T-cell (primary cell): ENCODE measurements around the gene DYNC1H1. TPM values are rescaled to one million over a fixed set of nuclear protein-coding genes. Genes with fewer than 3 reads are reported as not detected.
"Not testable (repeated sequence)": the region's sequence is repeated elsewhere in the genome, so short reads cannot be mapped to it uniquely, and the experiment has no call there.

ENCODE experiments used
- ATAC-seq, 4 experiments: fragments of 200-7000 bp in 3 of 4; fragments of 150-1000 bp in 1 of 4; cut with Tn5 transposase; replicated peaks in 1 of 4; 1 replicate in 3 of 4; 2 replicates in 1 of 4; pipeline ENCODE4 v1.10.0; 2021; ENCODE audit warnings: moderate library complexity in 3 of 4, mild to moderate bottlenecking in 2 of 4, moderate number of reproducible peaks in 1 of 4
- CTCF ChIA-PET, 2 donors: fragments of 300-600 bp; sonication (Branson Sonifier 250); formaldehyde crosslinking; loops; one replicate each; lab custom pipeline; 2022; ENCODE audit warnings: antibody characterized with exemption in 2 of 2; lab: Charles Lee
- POLR2A ChIA-PET, 2 donors: fragments of 300-600 bp; sonication (Branson Sonifier 250); formaldehyde crosslinking; loops; one replicate each; lab custom pipeline; 2022; ENCODE audit warnings: antibody characterized with exemption in 2 of 2; lab: Charles Lee
- DNase-seq, 35 experiments: peaks; one replicate each; pipeline versions ENCODE4 v3.0.0 to v3.0.0-alpha.2; 2013 to 2023
- H3K27ac ChIP-seq: one replicate; pipeline ENCODE4 v1.5.1; 2013; ENCODE audit warnings: low read length
- H3K27me3 ChIP-seq, 2 experiments: replicated peaks in 1 of 2; 1 replicate in 1 of 2; 2 replicates in 1 of 2; pipeline versions ENCODE4 v1.6.1 to v1.7.0; 2013; ENCODE audit warnings: low read length in 1 of 2, mixed read lengths in 1 of 2; ENCODE audit not compliant: control insufficient read depth in 2 of 2, insufficient read depth in 2 of 2; ENCODE audit errors: extremely low read depth in 1 of 2
- H3K36me3 ChIP-seq, 2 donors: 1 replicate in 1 of 2; 2 replicates in 1 of 2; pipeline versions ENCODE4 v1.6.1 to v1.7.0; 2013; ENCODE audit warnings: low read length in 1 of 2; ENCODE audit not compliant: control insufficient read depth in 2 of 2, insufficient read depth in 1 of 2; ENCODE audit errors: extremely low read depth in 1 of 2
- H3K4me1 ChIP-seq, 2 experiments: 1 replicate in 1 of 2; 2 replicates in 1 of 2; pipeline versions ENCODE4 v1.6.1 to v1.7.0; 2013; ENCODE audit warnings: low read length in 2 of 2, mixed read lengths in 1 of 2; ENCODE audit not compliant: insufficient read depth in 2 of 2, control insufficient read depth in 1 of 2; ENCODE audit errors: extremely low read depth in 1 of 2
- H3K4me3 ChIP-seq, 2 donors: 1 replicate in 1 of 2; 2 replicates in 1 of 2; pipeline versions ENCODE4 v1.5.1 to v1.7.0; 2013; ENCODE audit warnings: mild to moderate bottlenecking in 2 of 2, low read length in 1 of 2, moderate library complexity in 1 of 2; ENCODE audit not compliant: control insufficient read depth in 1 of 2; ENCODE audit errors: extremely low read depth in 1 of 2
- H3K9me3 ChIP-seq: 2 replicates; pipeline ENCODE4 v1.7.0; 2013
- H3K27ac Mint-ChIP-seq, 2 donors: one replicate each; pipeline ENCODE4 v1.8.0; 2020 to 2021; ENCODE audit warnings: mild to moderate bottlenecking in 2 of 2, mixed read lengths in 2 of 2
- H3K27me3 Mint-ChIP-seq, 2 donors: one replicate each; pipeline ENCODE4 v1.8.0; 2021 to 2022; ENCODE audit warnings: mixed read lengths in 2 of 2
- H3K36me3 Mint-ChIP-seq: one replicate; pipeline ENCODE4 v1.8.0; 2021; ENCODE audit warnings: mixed read lengths
- H3K4me1 Mint-ChIP-seq, 3 donors: one replicate each; pipeline ENCODE4 v1.8.0; 2020 to 2022; ENCODE audit warnings: mixed read lengths in 3 of 3, mild to moderate bottlenecking in 1 of 3
- H3K4me3 Mint-ChIP-seq, 3 donors: one replicate each; pipeline ENCODE4 v1.8.0; 2020 to 2022; ENCODE audit warnings: mild to moderate bottlenecking in 3 of 3, mixed read lengths in 3 of 3, moderate library complexity in 3 of 3
- H3K9me3 Mint-ChIP-seq, 3 donors: one replicate each; pipeline ENCODE4 v1.8.0; 2020 to 2022; ENCODE audit warnings: mixed read lengths in 3 of 3
- WGBS: methylation state at CpG from one replicate; pipeline ENCODE4 v1.1.5; 2013; ENCODE audit warnings: missing lambda C conversion rate; ENCODE audit not compliant: insufficient coverage; 5-methylcytosine and 5-hydroxymethylcytosine counted together
- total RNA-seq, 35 experiments: library from RNA in 6 of 35; stranded (reverse) in 6 of 35; fragments of 120-200 nt in 1 of 35; gene quantifications; one replicate each; pipeline versions ENCODE4 v1.2.1 to v1.2.4 and lab custom pipeline; 2013 to 2026

DYNC1H1 gene
- total RNA-seq, 5 donors from 2014 or later (not counting 1 experiment from before 2014, with no cell fraction given), result 271 to 310 (median 279) TPM

DNA sequence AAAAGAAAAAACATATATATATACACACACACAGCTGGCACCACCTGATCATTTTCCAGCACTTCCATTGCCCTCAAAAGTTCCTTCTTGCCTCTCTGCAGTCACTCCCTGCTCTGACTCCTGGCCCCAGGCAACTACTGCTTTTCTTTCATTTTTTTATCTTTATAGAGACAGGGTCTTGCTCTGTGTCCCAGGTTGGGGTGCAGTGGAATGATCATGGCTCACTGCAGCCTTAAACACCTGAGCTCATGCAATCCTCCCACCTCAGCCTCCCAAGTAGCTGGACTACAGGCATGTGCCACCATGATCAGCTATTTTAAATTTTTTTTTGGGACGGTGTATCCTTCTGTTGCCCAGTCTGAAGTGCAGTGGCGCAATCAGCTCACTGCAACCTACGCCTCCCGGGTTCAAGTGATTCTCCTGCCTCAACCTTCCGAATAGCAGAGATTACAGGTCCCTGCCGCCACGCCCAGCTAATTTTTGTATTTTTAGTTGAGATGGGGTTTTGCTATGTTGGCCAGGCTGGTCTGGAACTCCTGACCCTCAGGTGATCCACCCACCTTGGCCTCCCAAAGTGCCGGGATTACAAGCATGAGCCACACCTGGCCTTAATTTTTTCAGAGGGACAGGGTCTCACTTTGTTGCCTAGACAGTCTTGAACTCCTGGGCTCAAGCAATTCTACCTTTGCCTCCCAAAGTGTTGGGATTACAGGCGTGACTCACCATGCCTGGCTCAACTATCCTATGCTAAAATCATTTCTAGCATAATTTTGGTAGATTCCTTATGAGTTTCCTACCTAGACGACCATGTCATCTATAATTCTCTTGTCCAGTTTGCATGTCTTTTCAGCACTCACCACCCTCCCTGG is 114.7 kb downstream of the DYNC1H1 start:
- peaks cover 5 to 55% of the 10 kb centered on the region in 2 donors for H3K36me3 ChIP-seq
- no peaks in the 10 kb centered on the region for H3K9me3 ChIP-seq
- H3K4me1 ChIP-seq, result peaks cover 7% of the 10 kb centered on the region in 2 experiments
- Mint-ChIP-seq H3K36me3 (peaks cover 55% of the 10 kb centered on the region), H3K4me1 (peaks cover 31 to 38% (median 35%) of the 10 kb centered on the region in 3 donors), H3K9me3 (peaks cover 0 to 3% (median 0%) of the 10 kb centered on the region in 3 donors), H3K4me3 (no peak overlapping the region), H3K27me3 (no peaks in the 10 kb centered on the region), H3K27ac (peak overlapping the region in 1 of 2 donors; percentile 53)
- H3K27ac ChIP-seq, result no peak overlapping the region
- 98% methylated on average over 6 of the region's 10 CpGs for WGBS
- ChIA-PET POLR2A (interaction anchor here (0.5 to 0.9 kb wide), 2 partner anchors 9 to 1257 kb away, joined by 3 to 6 read pairs; no protein-coding TSS in a partner anchor), CTCF (interaction anchor here in 1 of 2 donors (0.7 kb wide), 1 partner anchor 89 kb away, joined by 3 read pairs; no protein-coding TSS in a partner anchor)
- H3K4me3 ChIP-seq, result no peak overlapping the region
- DNase-seq, result no peak
- peak in 1 of 4 experiments; percentile 17 for ATAC-seq
- H3K27me3 ChIP-seq, result no peaks in the 10 kb centered on the region

DNA sequence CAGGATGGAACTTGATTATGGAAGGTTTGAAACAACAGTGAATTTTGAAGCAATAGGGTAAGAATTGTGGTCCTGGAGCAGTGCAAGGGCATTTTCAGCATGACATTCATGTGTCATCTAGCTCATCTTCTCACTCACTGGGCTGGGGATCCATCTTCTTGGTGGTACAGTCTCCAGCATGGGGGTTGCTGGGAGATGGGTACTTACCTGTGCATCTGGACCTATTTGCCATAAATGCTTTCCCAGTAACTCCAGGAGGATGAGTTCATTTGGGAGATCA is 115.3 kb downstream of the DYNC1H1 start:
- DNase-seq, result no peak
- H3K27ac ChIP-seq, result no peak overlapping the region
- H3K36me3 ChIP-seq, result peaks cover 5 to 60% of the 10 kb centered on the region in 2 donors
- no peaks in the 10 kb centered on the region for H3K9me3 Mint-ChIP-seq
- H3K4me3 ChIP-seq, result no peak overlapping the region
- peak overlapping the region in 1 of 2 donors; percentile 53 for H3K27ac Mint-ChIP-seq
- ATAC-seq, result no peak
- POLR2A ChIA-PET, result no interaction called here
- CTCF ChIA-PET, result no interaction called here
- no peaks in the 10 kb centered on the region for H3K27me3 Mint-ChIP-seq
- no peak overlapping the region for H3K4me3 Mint-ChIP-seq
- H3K36me3 Mint-ChIP-seq, result peaks cover 57% of the 10 kb centered on the region
- H3K4me1 ChIP-seq, result peaks cover 11 to 13% of the 10 kb centered on the region in 2 experiments
- no peaks in the 10 kb centered on the region for H3K9me3 ChIP-seq
- no peaks in the 10 kb centered on the region for H3K27me3 ChIP-seq
- peaks cover 37 to 42% (median 41%) of the 10 kb centered on the region in 3 donors for H3K4me1 Mint-ChIP-seq

DNA sequence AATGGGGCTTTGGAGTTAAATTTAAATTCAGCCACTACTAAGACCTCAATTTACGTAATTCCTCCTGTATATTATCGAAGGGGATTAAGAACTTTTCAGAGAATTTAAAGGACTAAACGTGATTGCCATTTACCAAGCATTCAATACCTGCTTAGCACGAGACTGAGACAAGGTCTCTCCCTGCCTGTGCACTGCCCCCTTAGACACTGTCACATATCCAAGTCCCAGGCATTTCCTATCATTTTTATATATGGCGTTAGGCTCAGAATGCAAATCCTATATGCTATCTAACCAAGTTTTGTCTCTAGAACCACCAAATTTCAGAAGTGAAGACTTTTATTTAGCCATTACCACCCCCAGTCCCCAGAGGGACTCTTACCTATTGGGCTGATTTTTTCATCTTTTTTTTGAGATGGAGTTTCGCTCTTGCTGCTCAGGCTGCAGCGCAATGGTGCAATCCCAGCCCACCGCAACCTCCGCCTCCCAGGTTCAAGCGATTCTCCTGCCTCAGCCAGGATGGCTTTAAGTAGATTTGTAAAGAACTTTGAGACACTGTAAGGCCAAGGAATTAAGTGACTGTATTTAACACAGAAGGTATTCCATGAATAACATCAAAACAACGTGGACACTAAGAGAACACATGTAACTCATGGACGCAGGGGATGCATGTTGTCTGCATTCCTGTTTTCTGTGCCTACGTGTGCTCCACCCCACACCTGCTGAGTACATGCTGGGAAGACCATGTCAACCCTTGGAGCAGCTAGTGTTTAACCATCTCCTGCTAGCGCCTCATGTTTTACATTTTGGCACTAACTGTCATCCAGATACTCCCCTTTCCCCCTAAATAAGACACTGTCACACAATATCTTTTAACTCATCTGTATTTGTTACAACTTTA is 116.1 kb downstream of the DYNC1H1 start:
- H3K27ac ChIP-seq, result no peak overlapping the region
- WGBS, result 72% methylated on average over 11 of the region's 14 CpGs
- H3K27me3 ChIP-seq, result no peaks in the 10 kb centered on the region
- H3K4me1 ChIP-seq, result peaks cover 19% of the 10 kb centered on the region in 2 experiments
- DNase-seq (no peak), ATAC-seq (no peak)
- H3K27ac Mint-ChIP-seq, result peak overlapping the region in 1 of 2 donors; percentile 52
- no peak overlapping the region for H3K4me3 Mint-ChIP-seq
- peaks cover 45 to 50% (median 49%) of the 10 kb centered on the region in 3 donors for H3K4me1 Mint-ChIP-seq
- H3K36me3 ChIP-seq, result peaks cover 10 to 68% of the 10 kb centered on the region in 2 donors
- POLR2A ChIA-PET, result interaction anchor here in 1 of 2 donors (0.6 to 1.0 kb wide), 2 partner anchors 58 to 320 kb away, joined by 3 to 4 read pairs; no protein-coding TSS in a partner anchor
- no peaks in the 10 kb centered on the region for H3K27me3 Mint-ChIP-seq
- H3K4me3 ChIP-seq, result no peak overlapping the region
- no peaks in the 10 kb centered on the region for H3K9me3 Mint-ChIP-seq
- H3K36me3 Mint-ChIP-seq, result peaks cover 65% of the 10 kb centered on the region
- no peaks in the 10 kb centered on the region for H3K9me3 ChIP-seq
- CTCF ChIA-PET, result no interaction called here

DNA sequence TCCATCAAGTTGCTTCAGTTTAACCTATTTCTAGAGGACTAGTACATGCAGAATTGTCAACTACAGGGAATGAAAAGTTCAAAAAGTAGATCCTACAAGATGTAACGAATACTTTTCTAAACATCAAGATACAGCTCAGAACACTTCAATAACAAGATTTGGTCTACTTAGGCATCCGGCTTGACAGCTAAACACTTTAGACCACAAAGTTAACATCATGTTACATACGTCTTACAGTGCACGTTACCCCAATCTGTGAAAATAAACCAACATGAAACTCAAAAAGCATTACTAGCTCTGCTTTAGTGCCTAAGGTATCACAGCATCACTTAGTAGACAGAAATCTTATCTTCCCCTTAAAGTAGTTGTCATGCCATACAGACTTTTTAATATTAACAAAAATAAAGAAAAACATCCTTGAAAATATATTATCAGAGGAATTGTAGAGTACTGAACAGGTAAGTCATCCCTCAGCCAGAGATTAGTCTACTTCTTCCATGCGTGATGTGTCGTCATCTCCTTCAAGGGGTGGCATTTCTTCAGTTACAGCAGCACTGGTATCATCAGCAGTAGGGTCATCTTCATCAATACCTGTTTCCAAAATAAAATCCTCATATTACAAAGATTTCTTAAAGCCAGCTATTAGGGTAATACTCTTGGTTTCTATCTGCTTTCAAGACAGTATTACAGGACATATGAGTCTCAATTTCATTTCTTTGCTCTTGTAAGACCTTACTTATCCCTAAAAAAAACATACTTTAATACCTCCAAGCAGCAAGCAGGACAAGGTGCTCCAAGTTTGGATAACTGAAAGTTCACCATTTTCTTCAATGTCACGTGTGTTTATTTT is 117.1 kb downstream of the DYNC1H1 start:
- 80% methylated on average over 3 of the region's 7 CpGs for WGBS
- DNase-seq (no peak), ATAC-seq (no peak)
- no peak overlapping the region for H3K4me3 Mint-ChIP-seq
- no peaks in the 10 kb centered on the region for H3K9me3 Mint-ChIP-seq
- no peak overlapping the region for H3K4me3 ChIP-seq
- ChIA-PET CTCF (no interaction called here), POLR2A (interaction anchor here in 1 of 2 donors (0.6 to 1.0 kb wide), 2 partner anchors 57 to 321 kb away, joined by 3 to 4 read pairs; no protein-coding TSS in a partner anchor)
- H3K27me3 Mint-ChIP-seq, result no peaks in the 10 kb centered on the region
- H3K36me3 ChIP-seq, result peaks cover 10 to 72% of the 10 kb centered on the region in 2 donors
- H3K36me3 Mint-ChIP-seq, result peaks cover 74% of the 10 kb centered on the region
- peak overlapping the region in 1 of 2 donors; percentile 34 for H3K27ac Mint-ChIP-seq
- no peaks in the 10 kb centered on the region for H3K9me3 ChIP-seq
- H3K27me3 ChIP-seq, result no peaks in the 10 kb centered on the region
- no peak overlapping the region for H3K27ac ChIP-seq
- peaks cover 54 to 59% (median 58%) of the 10 kb centered on the region in 3 donors for H3K4me1 Mint-ChIP-seq
- H3K4me1 ChIP-seq, result peaks cover 24 to 27% of the 10 kb centered on the region in 2 experiments

DNA sequence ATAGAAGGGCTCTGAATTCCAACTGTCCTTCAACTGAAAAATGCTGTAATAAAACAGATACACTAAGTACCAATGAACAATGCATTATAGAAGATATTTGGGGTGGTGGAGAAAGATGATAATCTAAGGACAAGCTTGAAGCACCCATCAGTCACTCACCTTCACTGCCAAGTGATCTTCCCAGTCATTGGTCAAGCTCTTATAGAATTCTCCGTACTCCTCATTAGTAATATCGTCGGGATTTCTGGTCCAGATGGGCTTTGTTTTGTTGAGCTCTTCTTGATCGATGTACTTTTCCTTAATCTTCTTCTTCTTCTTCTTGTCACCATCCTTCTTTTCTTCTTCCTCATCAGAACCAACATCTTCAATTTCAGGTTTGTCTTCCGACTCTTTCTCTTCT is 120.1 kb downstream of the DYNC1H1 start:
- Mint-ChIP-seq H3K36me3 (peaks cover 65% of the 10 kb centered on the region), H3K27ac (peak overlapping the region; percentile 96 to 97), H3K4me3 (peak overlapping the region; percentile 85 to 97 (median 94)), H3K4me1 (peaks cover 67 to 75% (median 71%) of the 10 kb centered on the region in 3 donors)
- ATAC-seq, H3K9me3 Mint-ChIP-seq, H3K27me3 Mint-ChIP-seq, DNase-seq, H3K4me3 ChIP-seq, POLR2A ChIA-PET, H3K9me3 ChIP-seq, H3K27me3 ChIP-seq: not testable (repeated sequence)
- CTCF ChIA-PET, result interaction anchor here (0.5 to 0.6 kb wide), 2 partner anchors 150 to 1822 kb away, joined by 3 read pairs; no protein-coding TSS in a partner anchor
- Histone ChIP-seq H3K4me1 (peaks cover 26 to 47% of the 10 kb centered on the region in 2 experiments), H3K36me3 (peaks cover 10 to 63% of the 10 kb centered on the region in 2 donors), H3K27ac (peak overlapping the region; percentile 86)
- WGBS, result 56% methylated on average over 5 of the region's 5 CpGs
